ENCODE measurements around the gene TSC2.

The TSC2 gene

GRCh38 chr16:2047330-2048115 lies at the start of gene TSC2, which contains the start of gene NTHL1:
Gene TSC2 (plus strand): TSS chr16:2047985. CDS start chr16:2048616, 631 bp downstream.
Gene NTHL1 (minus strand): TSS chr16:2047834. CDS start chr16:2047823, 11 bp downstream.
- peak; percentile 77 to 79 for DNase-seq (ENCODE audit: low read depth in 2 of 2)

GRCh38 chr16:1998360-1998835 lies 49.4 kb upstream of the TSC2 start:
- no peak for DNase-seq (ENCODE audit: low read depth in 2 of 2)

- DNase-seq (ENCODE audit: low read depth in 2 of 2) = no peak
Observed at GRCh38 chr16:1998852-1999801, 48.7 kb upstream of the TSC2 start.

- no peak for DNase-seq (ENCODE audit: low read depth in 2 of 2)
Observed at GRCh38 chr16:1999866-2000514, 47.8 kb upstream of the TSC2 start.

GRCh38 chr16:2001035-2001434 lies 46.8 kb upstream of the TSC2 start:
- DNase-seq (ENCODE audit: low read depth in 2 of 2) = no peak

GRCh38 chr16:2001456-2002355 lies 46.1 kb upstream of the TSC2 start:
- DNase-seq (ENCODE audit: low read depth in 2 of 2) = no peak

GRCh38 chr16:2002406-2003230 lies 45.2 kb upstream of the TSC2 start:
- no peak for DNase-seq (ENCODE audit: low read depth in 2 of 2)

GRCh38 chr16:2003231-2003826 lies 44.5 kb upstream of the TSC2 start:
- no peak for DNase-seq (ENCODE audit: low read depth in 2 of 2)

GRCh38 chr16:2003827-2004641 lies 43.8 kb upstream of the TSC2 start:
- peak in 1 of 2 experiments; percentile 21 for DNase-seq (ENCODE audit: low read depth in 2 of 2)

GRCh38 chr16:2004795-2005517 lies 42.8 kb upstream of the TSC2 start:
- DNase-seq (ENCODE audit: low read depth in 2 of 2) = no peak

GRCh38 chr16:2005646-2006045 lies 42.1 kb upstream of the TSC2 start:
- DNase-seq (ENCODE audit: low read depth in 2 of 2) = no peak

- DNase-seq (ENCODE audit: low read depth in 2 of 2) = no peak
Observed at GRCh38 chr16:2006317-2006716, 41.5 kb upstream of the TSC2 start.

- no peak for DNase-seq (ENCODE audit: low read depth in 2 of 2)
Observed at GRCh38 chr16:2007081-2007836, 40.5 kb upstream of the TSC2 start.

- no peak for DNase-seq (ENCODE audit: low read depth in 2 of 2)
Observed at GRCh38 chr16:2008009-2008526, 39.7 kb upstream of the TSC2 start.

- no peak for DNase-seq (ENCODE audit: low read depth in 2 of 2)
Observed at GRCh38 chr16:2008631-2009163, 39.1 kb upstream of the TSC2 start.

GRCh38 chr16:2009164-2009711 lies 38.5 kb upstream of the TSC2 start:
- DNase-seq (ENCODE audit: low read depth in 2 of 2) = no peak
